Keratinocyte (primary cell): ENCODE measurements around the gene IRF7. TPM values are rescaled to one million over a fixed set of nuclear protein-coding genes. Genes with fewer than 3 reads are reported as not detected.

ENCODE experiments used
- DNase-seq: peaks from one replicate; pipeline ENCODE4 v3.0.0-alpha.2; 2011; ENCODE audit warnings: low read depth, missing footprints, low spot score
- FAIRE-seq: peaks from 2 replicates; lab custom pipeline; 2011; peaks lifted over from hg19 to GRCh38; lab: Jason Lieb, UNC
- H2AFZ ChIP-seq: 2 replicates; pipeline ENCODE4 v1.6.0; 2012; ENCODE audit warnings: low read length, control low read depth, inconsistent platforms; ENCODE audit not compliant: control insufficient read depth
- H3K27ac ChIP-seq: 2 replicates; pipeline ENCODE4 v1.5.1; 2011; ENCODE audit warnings: low read length; ENCODE audit not compliant: control insufficient read depth, insufficient read depth
- H3K27me3 ChIP-seq: 3 replicates; pipeline ENCODE4 v1.6.0; 2011; ENCODE audit warnings: low read length; ENCODE audit not compliant: control insufficient read depth, insufficient read depth; ENCODE audit errors: extremely low read depth
- H3K36me3 ChIP-seq, 2 experiments: 2 replicates in 1 of 2; 3 replicates in 1 of 2; pipeline ENCODE4 v1.5.1; 2011; ENCODE audit warnings: low read length in 2 of 2, mild to moderate bottlenecking in 1 of 2; ENCODE audit not compliant: control insufficient read depth in 2 of 2, insufficient read depth in 2 of 2; ENCODE audit errors: extremely low read depth in 1 of 2
- H3K4me1 ChIP-seq: 3 replicates; pipeline ENCODE4 v1.5.1; 2011; ENCODE audit warnings: low read length; ENCODE audit not compliant: control insufficient read depth, insufficient read depth; ENCODE audit errors: extremely low read depth
- H3K4me2 ChIP-seq: 3 replicates; pipeline ENCODE4 v1.6.0; 2011; ENCODE audit warnings: low read depth, low read length; ENCODE audit not compliant: control insufficient read depth, insufficient read depth; ENCODE audit errors: extremely low read depth
- H3K4me3 ChIP-seq, 3 experiments: fragments of 200-600 bp in 1 of 3; sonication (generic) in 1 of 3; 2 replicates in 2 of 3; 3 replicates in 1 of 3; pipeline ENCODE4 v1.5.1; 2011 to 2016; ENCODE audit warnings: low read length in 3 of 3, mild to moderate bottlenecking in 3 of 3, control low read depth in 2 of 3, inconsistent platforms in 1 of 3, low read depth in 1 of 3, mixed read lengths in 1 of 3, mixed run types in 1 of 3, moderate library complexity in 1 of 3; ENCODE audit not compliant: control insufficient read depth in 2 of 3, insufficient read depth in 2 of 3; ENCODE audit errors: extremely low read depth in 1 of 3
- H3K79me2 ChIP-seq: 2 replicates; pipeline ENCODE4 v1.6.0; 2012; ENCODE audit warnings: low read length; ENCODE audit not compliant: control insufficient read depth, insufficient read depth
- H3K9ac ChIP-seq: 3 replicates; pipeline ENCODE4 v1.6.0; 2011; ENCODE audit warnings: low read length; ENCODE audit not compliant: control insufficient read depth, insufficient read depth; ENCODE audit errors: extremely low read depth
- H3K9me1 ChIP-seq: 3 replicates; pipeline ENCODE4 v1.6.0; 2011; ENCODE audit warnings: low read length; ENCODE audit not compliant: control insufficient read depth, insufficient read depth; ENCODE audit errors: extremely low read depth
- H3K9me3 ChIP-seq: 2 replicates; pipeline ENCODE4 v1.5.1; 2012; ENCODE audit warnings: low read depth, low read length; ENCODE audit not compliant: control insufficient read depth
- H4K20me1 ChIP-seq: 3 replicates; pipeline ENCODE4 v1.6.0; 2011; ENCODE audit warnings: low read length; ENCODE audit not compliant: control insufficient read depth, insufficient read depth; ENCODE audit errors: extremely low read depth
- CTCF ChIP-seq, 3 experiments: IDR thresholded peaks in 1 of 3; conservative IDR thresholded peaks in 1 of 3; optimal IDR thresholded peaks in 1 of 3; 2 replicates in 2 of 3; 3 replicates in 1 of 3; pipeline versions ENCODE3 to v1.5.1; 2011; ENCODE audit warnings: low read length in 3 of 3, mild to moderate bottlenecking in 3 of 3, moderate library complexity in 2 of 3, control low read depth in 1 of 3, inconsistent platforms in 1 of 3; ENCODE audit not compliant: insufficient read depth in 2 of 3; ENCODE audit errors: extremely low read depth in 1 of 3
- EZH2 ChIP-seq: IDR thresholded peaks from one replicate; pipeline ENCODE4 v1.6.1; 2012; ENCODE audit warnings: inconsistent platforms, mild to moderate bottlenecking, low read length, moderate library complexity
- dilution Hi-C: fragments of 300-500 bp; cut with MboI; formaldehyde crosslinking; loops from one replicate; pipeline ENCODE4 v1.7.0; 2020; ENCODE audit warnings: low sequenced_read_pairs; ENCODE audit not compliant: extremely low pct_ligation_motif_present
- polyA plus RNA-seq, 5 experiments: library from polyadenylated mRNA; depleted of rRNA in 3 of 5; stranded (reverse) in 3 of 5; stranded (forward) in 1 of 5; unstranded in 1 of 5; fragments of >200 nt; gene quantifications; 1 replicate in 1 of 5; 2 replicates in 3 of 5; 3 replicates in 1 of 5; pipeline versions ENCODE4 v1.2.1 to v1.2.3, GENCODE V29; 2011 to 2012; ENCODE audit warnings: missing spikeins in 2 of 5, low read depth in 1 of 5, low replicate concordance in 1 of 5

Gene IRF7
- polyA plus RNA-seq, 1 donor (not counting 4 experiments of a cell fraction or from before 2014, with no cell fraction given) = 7.1 TPM

GRCh38 chr11:603154-603553, 12.6 kb downstream of the IRF7 start:
- H3K9me1 ChIP-seq = no peaks in the 10 kb centered on the region
- no peaks in the 10 kb centered on the region for H3K9me3 ChIP-seq
- H3K27me3 ChIP-seq = no peaks in the 10 kb centered on the region
- peaks cover 7% of the 10 kb centered on the region for H3K79me2 ChIP-seq
- no peak overlapping the region for H2AFZ ChIP-seq
- FAIRE-seq = no peak
- H3K9ac ChIP-seq = no peak overlapping the region
- no peak for DNase-seq
- no peak overlapping the region for H3K27ac ChIP-seq
- H3K4me1 ChIP-seq = peaks cover 9% of the 10 kb centered on the region
- H3K36me3 ChIP-seq = peaks cover 48 to 61% of the 10 kb centered on the region in 2 experiments
- H4K20me1 ChIP-seq = no peaks in the 10 kb centered on the region
- no peak overlapping the region for H3K4me3 ChIP-seq
- TF ChIP-seq CTCF (optimal IDR thresholded peaks at IDR 0.05 in 1 of 3, IDR thresholded peaks at IDR 0.05 in 1 of 3, conservative IDR thresholded peaks at IDR 0.05 in 1 of 3; ENCODE audit: extremely low read depth in 1 of 3, insufficient read depth in 2 of 3, low read length in 3 of 3) (no peak), EZH2 (no peak)
- dilution Hi-C loops = no loop called here
- no peak overlapping the region for H3K4me2 ChIP-seq

- dilution Hi-C loops = no loop called here
- H3K79me2 ChIP-seq = peaks cover 17% of the 10 kb centered on the region
Observed at GRCh38 chr11:601573-602245, 14.0 kb downstream of the IRF7 start.

More at GRCh38 chr11:601573-602245, 14.0 kb downstream of the IRF7 start:
- Histone ChIP-seq H3K9me1 (no peaks in the 10 kb centered on the region), H3K4me1 (peaks cover 9% of the 10 kb centered on the region), H3K9ac (no peak overlapping the region), H3K4me2 (no peak overlapping the region), H2AFZ (no peak overlapping the region), H3K36me3 (peaks cover 47 to 59% of the 10 kb centered on the region in 2 experiments), H4K20me1 (no peaks in the 10 kb centered on the region), H3K4me3 (no peak overlapping the region), H3K9me3 (no peaks in the 10 kb centered on the region), H3K27ac (no peak overlapping the region), H3K27me3 (no peaks in the 10 kb centered on the region)
- TF ChIP-seq EZH2 = no peak
- TF ChIP-seq CTCF (optimal IDR thresholded peaks at IDR 0.05 in 1 of 3, IDR thresholded peaks at IDR 0.05 in 1 of 3, conservative IDR thresholded peaks at IDR 0.05 in 1 of 3; ENCODE audit: extremely low read depth in 1 of 3, insufficient read depth in 2 of 3, low read length in 3 of 3) = no peak
- no peak for DNase-seq
- FAIRE-seq = no peak
